Neuronal stem cell (in vitro differentiated cells): ENCODE data around the gene PIK3C2G.

Experiments
- DNase-seq: peaks from one replicate; pipeline ENCODE4 v3.0.0-alpha.2; 2013; ENCODE audit warnings: low spot score
- H2AFZ ChIP-seq: one replicate; pipeline ENCODE4 v1.6.1; 2013; ENCODE audit warnings: mild to moderate bottlenecking, low read length, inconsistent platforms
- H2AK5ac ChIP-seq: 2 replicates; pipeline ENCODE4 v1.6.1; 2013; ENCODE audit warnings: low read depth, mild to moderate bottlenecking, inconsistent platforms, low read length, moderate library complexity, mixed read lengths
- H2BK120ac ChIP-seq: 2 replicates; pipeline ENCODE4 v1.6.1; 2013; ENCODE audit warnings: low read depth, mild to moderate bottlenecking, inconsistent platforms, low read length, moderate library complexity, mixed read lengths
- H2BK12ac ChIP-seq: one replicate; pipeline ENCODE4 v1.6.1; 2013; ENCODE audit warnings: low read length, inconsistent platforms
- H2BK15ac ChIP-seq: 2 replicates; pipeline ENCODE4 v1.6.1; 2013; ENCODE audit warnings: mild to moderate bottlenecking, low read length, inconsistent platforms, mixed read lengths
- H2BK5ac ChIP-seq: one replicate; pipeline ENCODE4 v1.6.1; 2013; ENCODE audit warnings: inconsistent platforms, mild to moderate bottlenecking, low read length, moderate library complexity
- H3K14ac ChIP-seq: one replicate; pipeline ENCODE4 v1.6.1; 2013; ENCODE audit warnings: low read length, inconsistent platforms
- H3K18ac ChIP-seq: 2 replicates; pipeline ENCODE4 v1.6.1; 2013; ENCODE audit warnings: low read length, inconsistent platforms
- H3K23ac ChIP-seq: 2 replicates; pipeline ENCODE4 v1.6.1; 2013; ENCODE audit warnings: low read depth, mild to moderate bottlenecking, mixed read lengths, low read length, inconsistent platforms; ENCODE audit not compliant: poor library complexity
- H3K27ac ChIP-seq: replicated peaks from 3 replicates; pipeline ENCODE4 v1.5.1; 2013; ENCODE audit warnings: low read length, inconsistent platforms
- H3K27me3 ChIP-seq, 3 experiments: 2 replicates each; pipeline ENCODE4 v1.6.1; 2013; ENCODE audit warnings: low read length in 3 of 3, mild to moderate bottlenecking in 2 of 3, inconsistent platforms in 1 of 3, low read depth in 1 of 3, mixed read lengths in 1 of 3, moderate library complexity in 1 of 3; ENCODE audit not compliant: control insufficient read depth in 3 of 3, insufficient read depth in 3 of 3
- H3K36me3 ChIP-seq, 2 donors: replicated peaks in 1 of 2; 2 replicates each; pipeline ENCODE4 v1.6.1; 2013; ENCODE audit warnings: low read length in 2 of 2; ENCODE audit not compliant: control insufficient read depth in 2 of 2, insufficient read depth in 2 of 2
- H3K4ac ChIP-seq: 2 replicates; pipeline ENCODE4 v1.6.1; 2013; ENCODE audit warnings: inconsistent platforms, mild to moderate bottlenecking, low read length, moderate library complexity
- H3K4me1 ChIP-seq, 2 donors: 1 replicate in 1 of 2; 2 replicates in 1 of 2; pipeline ENCODE4 v1.6.1; 2013; ENCODE audit warnings: low read length in 2 of 2, low read depth in 1 of 2; ENCODE audit not compliant: control insufficient read depth in 2 of 2, insufficient read depth in 1 of 2
- H3K4me2 ChIP-seq: one replicate; pipeline ENCODE4 v1.6.1; 2013; ENCODE audit warnings: mild to moderate bottlenecking, low read length, inconsistent platforms; ENCODE audit not compliant: insufficient read depth, poor library complexity, severe bottlenecking
- H3K4me3 ChIP-seq, 2 donors: 2 replicates each; pipeline ENCODE4 v1.5.1; 2013; ENCODE audit warnings: low read length in 2 of 2, mild to moderate bottlenecking in 2 of 2, inconsistent platforms in 1 of 2, moderate library complexity in 1 of 2
- H3K79me1 ChIP-seq: one replicate; pipeline ENCODE4 v1.6.1; 2013; ENCODE audit warnings: low read depth, mild to moderate bottlenecking, inconsistent platforms, low read length, moderate library complexity
- H3K9ac ChIP-seq: one replicate; pipeline ENCODE4 v1.6.1; 2013; ENCODE audit warnings: mild to moderate bottlenecking, low read depth, low read length, inconsistent platforms; ENCODE audit not compliant: poor library complexity
- H3K9me3 ChIP-seq, 2 donors: replicated peaks in 1 of 2; 2 replicates each; pipeline versions ENCODE3 to v1.6.1; 2013; ENCODE audit warnings: low read length in 2 of 2, mild to moderate bottlenecking in 2 of 2, inconsistent platforms in 1 of 2, low read depth in 1 of 2, mixed read lengths in 1 of 2, moderate library complexity in 1 of 2; ENCODE audit not compliant: control insufficient read depth in 2 of 2, insufficient read depth in 1 of 2
- H4K8ac ChIP-seq: one replicate; pipeline ENCODE4 v1.6.1; 2013; ENCODE audit warnings: low read depth, mild to moderate bottlenecking, inconsistent platforms, low read length, moderate library complexity
- H4K91ac ChIP-seq: one replicate; pipeline ENCODE4 v1.6.1; 2013; ENCODE audit warnings: low read length, low read depth, mild to moderate bottlenecking, inconsistent platforms; ENCODE audit not compliant: poor library complexity
- whole genome bisulfite sequencing, 2 donors: extraction: QIAGEN DNeasy Blood & Tissue Kit; methylation state at CpG; one replicate each; pipeline ENCODE4 v1.1.7; 2013; ENCODE audit warnings: missing lambda C conversion rate in 2 of 2, mixed read lengths in 1 of 2; ENCODE audit not compliant: insufficient read length in 2 of 2, insufficient replicate concordance in 1 of 2; ENCODE audit errors: extremely low coverage in 2 of 2; 5-methylcytosine and 5-hydroxymethylcytosine counted together

Gene PIK3C2G

GRCh38 chr12:18419311-18419710 is 158.0 kb downstream of the PIK3C2G start:
- no CpG with 5 or more reads among the region's 4 CpGs for WGBS, 2 donors
- H3K27me3 ChIP-seq, result no peaks in the 10 kb centered on the region

GRCh38 chr12:18421867-18422266 is 160.5 kb downstream of the PIK3C2G start:
- Histone ChIP-seq H3K36me3 (no peaks in the 10 kb centered on the region), H3K27ac (no peak overlapping the region), H2BK15ac (no peak overlapping the region), H3K9ac (no peak overlapping the region), H3K4me3 (no peak overlapping the region), H2AK5ac (no peak overlapping the region), H3K79me1 (no peaks in the 10 kb centered on the region), H2AFZ (no peak overlapping the region), H3K18ac (no peak overlapping the region), H3K23ac (no peak overlapping the region), H3K27me3 (no peaks in the 10 kb centered on the region), H4K91ac (no peak overlapping the region), H3K9me3 (no peaks in the 10 kb centered on the region), H2BK12ac (no peak overlapping the region), H4K8ac (no peak overlapping the region), H3K14ac (no peak overlapping the region), H3K4me1 (no peaks in the 10 kb centered on the region), H3K4me2 (no peak overlapping the region), H2BK5ac (no peak overlapping the region), H3K4ac (no peak overlapping the region), H2BK120ac (no peak overlapping the region)
- DNase-seq, result no peak
- no CpG with 5 or more reads among the region's 3 CpGs for WGBS, 2 donors

More at GRCh38 chr12:18419311-18419710, 158.0 kb downstream of the PIK3C2G start:
- H3K4me3 ChIP-seq, result no peak overlapping the region
- no peak overlapping the region for H3K23ac ChIP-seq
- H3K4me1 ChIP-seq, result no peaks in the 10 kb centered on the region
- H3K9me3 ChIP-seq, result no peaks in the 10 kb centered on the region
- no peak overlapping the region for H3K14ac ChIP-seq
- H4K8ac ChIP-seq, result no peak overlapping the region
- H2AFZ ChIP-seq, result no peak overlapping the region
- no peak overlapping the region for H3K18ac ChIP-seq
- H2BK120ac ChIP-seq, result no peak overlapping the region
- no peak overlapping the region for H2BK15ac ChIP-seq
- no peak overlapping the region for H3K27ac ChIP-seq
- no peak overlapping the region for H2BK5ac ChIP-seq
- no peak overlapping the region for H2AK5ac ChIP-seq
- H3K79me1 ChIP-seq, result no peaks in the 10 kb centered on the region
- H3K4ac ChIP-seq, result no peak overlapping the region
- no peaks in the 10 kb centered on the region for H3K36me3 ChIP-seq
- H3K4me2 ChIP-seq, result no peak overlapping the region
- H2BK12ac ChIP-seq, result no peak overlapping the region
- DNase-seq, result no peak
- H3K9ac ChIP-seq, result no peak overlapping the region
- no peak overlapping the region for H4K91ac ChIP-seq

- no peak overlapping the region for H2AK5ac ChIP-seq
- H3K4me3 ChIP-seq, result no peak overlapping the region
- H3K27ac ChIP-seq, result no peak overlapping the region
- no peak overlapping the region for H3K4me2 ChIP-seq
- no peak overlapping the region for H2BK120ac ChIP-seq
- no peak overlapping the region for H3K14ac ChIP-seq
- no peak overlapping the region for H3K4ac ChIP-seq
- H4K91ac ChIP-seq, result no peak overlapping the region
- no peaks in the 10 kb centered on the region for H3K79me1 ChIP-seq
- no peak overlapping the region for H3K9ac ChIP-seq
- no peaks in the 10 kb centered on the region for H3K36me3 ChIP-seq
- DNase-seq, result no peak
- H3K9me3 ChIP-seq, result no peaks in the 10 kb centered on the region
- H4K8ac ChIP-seq, result no peak overlapping the region
- no peaks in the 10 kb centered on the region for H3K27me3 ChIP-seq
- no peak overlapping the region for H3K23ac ChIP-seq
- H2AFZ ChIP-seq, result no peak overlapping the region
- no peaks in the 10 kb centered on the region for H3K4me1 ChIP-seq
- no peak overlapping the region for H2BK12ac ChIP-seq
- H2BK5ac ChIP-seq, result no peak overlapping the region
- no peak overlapping the region for H3K18ac ChIP-seq
- no peak overlapping the region for H2BK15ac ChIP-seq
Observed at GRCh38 chr12:18422871-18423270, 161.6 kb downstream of the PIK3C2G start.

DNA sequence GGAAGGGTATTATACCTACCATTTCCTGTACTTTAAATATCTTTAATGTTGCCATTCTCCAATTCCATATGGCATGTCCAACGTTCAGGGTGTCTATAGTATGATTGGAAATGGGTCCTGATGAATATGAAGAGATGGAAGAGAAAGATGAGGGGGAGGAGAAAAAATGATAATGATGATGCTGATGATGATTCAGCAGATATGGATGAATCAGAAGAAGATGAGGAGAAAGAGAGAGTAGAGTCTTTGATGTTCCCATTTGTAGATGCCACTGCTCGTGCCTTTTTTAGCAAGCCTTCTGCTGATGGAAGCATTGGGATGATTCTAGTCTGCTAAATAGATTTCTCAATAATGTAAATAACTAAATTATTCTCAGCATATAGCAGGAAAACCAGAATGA is 163.5 kb downstream of the PIK3C2G start:
- H4K91ac ChIP-seq, result no peak overlapping the region
- no peak overlapping the region for H3K9ac ChIP-seq
- H2BK15ac ChIP-seq, result no peak overlapping the region
- no peaks in the 10 kb centered on the region for H3K79me1 ChIP-seq
- no peak overlapping the region for H3K14ac ChIP-seq
- H3K18ac ChIP-seq, result no peak overlapping the region
- H2AFZ ChIP-seq, result no peak overlapping the region
- no peaks in the 10 kb centered on the region for H3K4me1 ChIP-seq
- no peak overlapping the region for H2BK12ac ChIP-seq
- H3K27ac ChIP-seq, result no peak overlapping the region
- no peak overlapping the region for H2BK5ac ChIP-seq
- no peaks in the 10 kb centered on the region for H3K36me3 ChIP-seq
- H3K9me3 ChIP-seq, result no peaks in the 10 kb centered on the region
- WGBS, 2 donors, result no CpG with 5 or more reads among the region's 2 CpGs
- H2AK5ac ChIP-seq, result no peak overlapping the region
- no peak overlapping the region for H3K4me3 ChIP-seq
- H3K4ac ChIP-seq, result no peak overlapping the region
- DNase-seq, result no peak
- no peak overlapping the region for H3K23ac ChIP-seq
- H2BK120ac ChIP-seq, result no peak overlapping the region
- no peak overlapping the region for H4K8ac ChIP-seq
- no peaks in the 10 kb centered on the region for H3K27me3 ChIP-seq
- no peak overlapping the region for H3K4me2 ChIP-seq
